ENCODE data around the gene PITPNC1. TPM values are rescaled to one million over a fixed set of nuclear protein-coding genes. Genes with fewer than 3 reads are reported as not detected.
"Not testable (repeated sequence)": the region's sequence is repeated elsewhere in the genome, so short reads cannot be mapped to it uniquely, and the experiment has no call there.

The PITPNC1 gene
- total RNA-seq, 2 donors from 2014 or later = 26.2 to 33.7 TPM

DNA sequence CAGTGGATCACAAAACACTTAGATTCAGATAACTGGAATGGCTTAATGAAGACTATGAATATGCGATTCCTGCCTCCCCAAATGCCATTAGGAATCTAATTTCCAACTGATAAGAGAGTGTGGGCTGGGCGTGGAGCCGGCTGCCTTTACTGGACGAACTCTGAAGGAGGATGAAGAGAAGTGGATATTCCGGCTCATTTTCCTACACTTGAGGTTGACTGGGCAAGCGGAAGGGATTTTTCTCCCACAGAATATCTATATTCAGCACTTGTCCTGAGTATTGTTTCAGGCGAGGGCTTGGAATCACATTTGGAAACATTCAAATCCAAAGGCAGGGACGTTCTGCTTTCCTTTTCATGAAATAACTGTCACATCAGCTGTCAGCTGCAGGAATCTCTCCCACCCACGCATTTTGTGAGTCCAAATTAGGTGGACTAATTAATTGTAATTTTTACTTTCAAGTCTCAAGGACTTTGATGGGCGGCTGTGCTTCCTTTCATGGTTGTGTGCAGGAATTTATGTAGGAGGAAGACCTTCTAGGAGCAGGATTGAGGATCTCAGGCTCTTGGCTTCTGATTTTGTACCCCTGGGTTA is 138.5 kb downstream of the PITPNC1 start:
- intact Hi-C loops (cut with DNase I) = no loop called here
- DNase-seq (no peak), ATAC-seq (peak; percentile 50 to 56)

GRCh38 chr17:67516571-67516970 is 139.5 kb downstream of the PITPNC1 start:
- intact Hi-C loops (cut with DNase I); ATAC-seq; DNase-seq: not testable (repeated sequence)

GRCh38 chr17:67517325-67517724 is 140.2 kb downstream of the PITPNC1 start:
- ATAC-seq (no peak), DNase-seq (no peak)
- intact Hi-C loops (cut with DNase I) = no loop called here

DNA sequence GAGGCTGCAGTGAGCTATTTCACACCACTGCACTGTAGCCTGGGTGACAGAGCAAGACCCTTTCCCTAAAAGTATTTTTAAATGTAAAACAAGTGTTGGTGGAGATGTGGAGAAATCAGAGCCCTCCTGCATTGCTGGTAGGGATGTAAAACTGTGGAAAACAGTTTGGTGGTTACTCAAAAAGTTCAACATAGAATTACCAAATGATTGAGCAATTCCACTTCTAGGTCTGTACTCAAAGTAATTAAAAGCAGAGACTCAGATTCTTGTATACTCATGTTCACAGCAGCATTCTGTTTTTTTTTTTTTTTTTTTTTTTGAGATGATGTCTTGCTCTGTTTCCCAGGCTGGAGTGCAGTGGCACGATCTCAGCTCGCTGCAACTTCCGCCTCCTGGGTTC is 141.8 kb downstream of the PITPNC1 start:
- no peak for ATAC-seq
- no peak for DNase-seq
- intact Hi-C loops (cut with DNase I) = no loop called here

GRCh38 chr17:67519801-67520251 is 142.7 kb downstream of the PITPNC1 start:
- intact Hi-C loops (cut with DNase I) = no loop called here
- DNase-seq (no peak), ATAC-seq (no peak)

GRCh38 chr17:67520252-67520906 is 143.3 kb downstream of the PITPNC1 start:
- ATAC-seq (peak; percentile 37 to 44), DNase-seq (no peak)
- intact Hi-C loops (cut with DNase I) = no loop called here

DNA sequence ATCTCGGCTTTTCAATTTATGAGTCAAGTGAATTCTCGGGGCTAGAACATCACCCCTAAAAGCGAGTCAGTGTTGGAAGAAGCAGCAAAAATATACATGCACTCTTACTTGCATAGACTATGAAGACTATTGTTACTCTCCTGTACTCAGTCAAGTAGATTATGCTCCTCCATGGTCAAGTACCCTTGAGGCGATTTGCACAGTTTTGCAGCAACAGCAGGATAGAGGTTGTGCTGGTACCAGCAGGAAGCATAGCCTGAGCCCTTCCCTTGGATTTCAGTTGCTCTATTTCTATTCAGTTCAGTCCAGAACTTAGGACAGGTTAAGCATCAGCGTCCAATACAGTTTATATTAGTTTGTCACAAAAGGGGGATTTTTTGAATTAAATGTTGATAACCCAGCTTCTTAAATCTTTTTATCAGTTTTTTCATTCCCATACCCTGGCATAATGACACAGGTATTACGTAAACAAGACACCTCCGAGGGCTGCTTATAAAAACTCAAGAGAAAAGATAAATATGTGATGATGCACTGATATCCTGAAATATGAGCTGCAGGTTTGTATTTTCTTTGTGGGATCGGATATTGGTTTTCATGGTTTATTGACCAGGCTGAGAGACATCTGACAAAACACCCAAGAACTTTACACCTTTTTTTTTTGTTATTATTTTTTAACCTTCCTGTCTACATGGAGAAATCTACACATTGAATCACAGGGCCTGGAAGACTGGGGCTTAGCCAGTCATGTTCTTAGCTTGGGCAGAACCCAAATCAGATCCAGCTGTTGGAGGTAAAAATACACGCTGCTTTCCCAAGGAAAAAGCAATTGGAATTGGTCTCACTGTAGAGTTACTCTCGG is 144.1 kb downstream of the PITPNC1 start:
- no peak for ATAC-seq
- intact Hi-C loops (cut with DNase I) = no loop called here
- DNase-seq = no peak

GRCh38 chr17:67521775-67522069 is 144.6 kb downstream of the PITPNC1 start:
- intact Hi-C loops (cut with DNase I) = no loop called here
- DNase-seq (no peak), ATAC-seq (no peak)

GRCh38 chr17:67523101-67523500 is 146.0 kb downstream of the PITPNC1 start:
- ATAC-seq = no peak
- intact Hi-C loops (cut with DNase I) = no loop called here
- no peak for DNase-seq

DNA sequence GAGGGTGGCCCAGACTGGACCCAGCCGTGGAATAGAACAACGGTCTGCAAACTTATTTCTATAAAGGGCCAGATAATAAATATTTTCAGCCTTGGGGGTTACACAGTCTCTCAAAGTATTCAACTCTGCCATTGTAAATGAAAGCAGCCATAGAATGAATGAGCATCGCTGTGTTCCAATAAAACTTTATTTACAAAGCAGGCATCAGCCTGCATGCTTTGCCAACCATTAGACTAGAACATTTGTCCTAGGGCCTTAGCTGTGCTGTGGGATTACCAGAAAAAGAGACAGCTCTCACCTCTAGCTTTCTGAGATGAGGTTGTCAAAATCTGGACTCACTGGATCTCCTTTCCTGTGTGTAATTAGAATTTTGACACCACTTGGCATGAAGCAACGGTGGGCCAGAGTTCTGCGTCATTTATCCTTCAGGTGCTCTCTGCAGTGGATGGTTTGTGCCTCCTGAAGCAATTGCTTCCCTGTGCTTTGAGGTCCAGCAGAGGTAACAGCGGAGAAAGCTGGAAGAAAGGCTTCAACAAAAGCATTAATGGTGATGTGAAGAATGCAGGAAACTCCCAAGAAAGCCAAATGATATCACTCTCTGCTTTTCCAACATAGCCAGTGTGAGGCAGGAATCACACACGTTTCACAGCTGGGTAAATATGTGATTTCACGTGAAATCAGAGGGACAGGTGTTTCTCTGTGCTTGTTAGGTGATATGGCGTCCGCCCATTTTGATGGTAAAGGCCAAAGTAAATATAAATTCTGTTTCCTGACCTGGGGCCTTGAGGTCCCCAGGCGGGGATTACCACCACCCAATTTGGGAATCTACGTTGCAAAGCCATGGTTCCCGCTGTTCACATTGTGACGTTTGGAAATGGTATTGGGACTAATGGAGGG is 148.4 kb downstream of the PITPNC1 start:
- DNase-seq (no peak), ATAC-seq (no peak)
- intact Hi-C loops (cut with DNase I) = loop anchor here in 1 of 2 donors (5.0 kb wide), 1 partner anchor 33 kb away; no protein-coding TSS in a partner anchor

- no peak for DNase-seq
- intact Hi-C loops (cut with DNase I) = loop anchor here in 1 of 2 donors (5.0 kb wide), 1 partner anchor 34 kb away; no protein-coding TSS in a partner anchor
- no peak for ATAC-seq
Measured at GRCh38 chr17:67526700-67527099, 149.6 kb downstream of the PITPNC1 start.

- peak; percentile 87 for DNase-seq
- intact Hi-C loops (cut with DNase I) = loop anchor here in 1 of 2 donors (5.0 kb wide), 1 partner anchor 37 kb away; no protein-coding TSS in a partner anchor
- peak; percentile 89 to 97 for ATAC-seq
Measured at GRCh38 chr17:67528751-67529436, 151.8 kb downstream of the PITPNC1 start.

DNA sequence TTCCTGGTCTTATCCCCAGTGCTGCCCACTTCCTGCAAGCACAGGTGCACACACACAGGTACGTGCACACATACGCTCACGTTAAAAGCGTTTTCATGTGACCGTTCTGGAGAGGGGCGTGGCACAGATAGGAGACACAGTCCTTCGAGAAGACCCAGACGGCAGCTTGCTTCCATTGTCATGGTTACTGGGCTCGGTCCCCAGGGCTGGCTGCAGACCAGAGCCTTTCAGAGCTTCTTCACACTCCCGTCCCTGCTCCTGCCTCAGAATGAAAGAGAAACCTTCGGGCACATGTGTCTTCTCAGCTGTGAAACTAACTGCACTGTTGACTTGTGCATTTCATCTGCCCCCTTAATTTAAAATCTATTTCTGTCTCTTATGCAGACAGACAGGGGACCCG is 154.2 kb downstream of the PITPNC1 start:
- no peak for ATAC-seq
- intact Hi-C loops (cut with DNase I) = no loop called here
- DNase-seq = no peak

GRCh38 chr17:67532326-67532871 is 155.3 kb downstream of the PITPNC1 start:
- peak in 1 of 2 donors; percentile 27 for ATAC-seq
- intact Hi-C loops (cut with DNase I) = no loop called here

GRCh38 chr17:67534941-67535340 is 157.9 kb downstream of the PITPNC1 start:
- ATAC-seq (no peak), DNase-seq (no peak)
- intact Hi-C loops (cut with DNase I) = no loop called here

More at GRCh38 chr17:67532326-67532871, 155.3 kb downstream of the PITPNC1 start:
- DNase-seq = no peak

DNA sequence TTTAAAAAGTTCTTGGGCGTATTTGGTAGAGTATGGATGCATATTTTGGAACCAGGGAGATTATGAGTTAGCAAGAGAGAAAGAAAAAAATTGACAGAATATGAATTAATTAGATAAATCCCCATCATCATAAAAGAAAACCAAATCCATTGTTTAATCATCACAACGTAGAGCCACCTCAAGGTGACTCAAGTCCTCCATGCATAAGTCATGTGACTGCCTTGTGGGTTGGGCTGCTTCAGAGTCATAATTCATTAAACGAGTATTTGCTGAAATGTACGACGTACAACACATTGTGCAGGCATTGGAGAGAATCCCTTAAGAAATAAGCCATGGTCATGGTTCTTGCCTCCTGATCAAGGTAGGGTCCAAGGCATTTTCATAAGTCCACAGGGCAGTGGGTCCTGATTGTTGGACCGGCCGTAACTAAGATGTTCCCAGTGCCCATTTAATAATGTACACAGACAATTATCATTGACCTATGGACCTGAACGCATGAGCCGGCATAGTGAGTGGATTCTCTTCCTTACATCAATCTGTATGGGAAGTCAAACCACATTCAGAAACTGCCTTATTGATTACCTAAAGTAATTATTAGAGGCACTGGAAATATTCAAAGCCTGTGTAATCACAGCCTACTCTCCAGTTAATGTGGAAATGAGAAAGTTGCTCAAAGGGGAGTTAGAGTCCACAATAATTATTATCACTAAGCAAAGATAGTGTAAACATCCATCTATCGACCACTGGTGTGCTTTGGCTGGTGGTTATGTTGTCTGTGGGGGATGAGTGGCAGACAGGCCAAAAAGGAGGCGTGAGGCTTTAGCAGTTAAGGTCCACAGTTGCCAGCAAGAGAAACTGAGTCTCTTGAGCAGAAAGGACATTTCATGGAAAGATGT is 165.4 kb downstream of the PITPNC1 start:
- ATAC-seq = no peak
- DNase-seq = no peak
- intact Hi-C loops (cut with DNase I) = no loop called here

DNA sequence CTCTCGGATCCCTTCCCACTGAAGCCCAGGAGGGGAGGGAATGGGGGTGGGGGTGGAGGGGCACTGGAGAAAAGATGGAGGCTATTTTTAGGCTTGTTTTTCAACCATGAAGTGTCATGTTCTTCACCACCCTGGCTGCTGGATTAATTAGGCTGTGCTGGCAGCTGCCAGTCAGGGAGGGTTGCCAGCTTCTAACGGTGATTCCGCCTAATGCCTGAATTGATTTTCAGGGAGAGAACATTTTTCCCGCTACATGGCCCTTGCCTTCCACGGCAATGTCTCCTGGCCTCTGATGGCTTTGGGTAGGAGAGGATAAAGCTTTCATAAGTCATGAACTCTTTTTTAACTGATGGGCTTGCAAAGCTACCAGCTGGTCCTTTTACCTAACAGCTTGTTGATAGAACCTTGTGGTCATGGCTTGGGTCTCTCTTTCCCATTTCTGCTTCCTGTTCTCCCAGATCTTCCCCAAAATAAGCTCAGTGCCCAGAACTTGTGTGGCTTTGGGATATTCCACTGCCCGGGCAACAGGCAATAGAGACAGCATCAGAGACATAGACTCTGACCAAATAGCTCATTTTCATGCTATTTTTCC is 167.4 kb downstream of the PITPNC1 start:
- no peak for DNase-seq
- ATAC-seq = peak; percentile 67 to 85
- intact Hi-C loops (cut with DNase I) = no loop called here
